Psoas muscle (tissue), 8 donors: ENCODE measurements around the gene ONECUT3. TPM values are rescaled to one million over a fixed set of nuclear protein-coding genes. Genes with fewer than 3 reads are reported as not detected.

Experiments
- ATAC-seq, 4 donors: fragments of 200-7000 bp; cut with Tn5 transposase; one replicate each; pipeline ENCODE4 v1.9.1; 2020; ENCODE audit warnings: moderate library complexity in 3 of 4, mild to moderate bottlenecking in 2 of 4
- DNase-seq, 2 donors: peaks; one replicate each; pipeline ENCODE4 v3.0.0-alpha.2; 2020
- H3K27ac ChIP-seq: fragments of 200-600 bp; one replicate; pipeline ENCODE4 v1.8.0; 2022
- H3K27me3 ChIP-seq, 3 donors: fragments of 200-600 bp in 1 of 3; one replicate each; pipeline versions ENCODE4 v1.6.1 to v1.8.0; 2013 to 2022; ENCODE audit warnings: low read length in 2 of 3, mild to moderate bottlenecking in 2 of 3, moderate library complexity in 1 of 3; ENCODE audit not compliant: insufficient read depth in 3 of 3
- H3K36me3 ChIP-seq, 2 donors: fragments of 200-600 bp in 1 of 2; one replicate each; pipeline versions ENCODE4 v1.6.1 to v1.8.0; 2013 to 2022; ENCODE audit warnings: low read depth in 1 of 2, mild to moderate bottlenecking in 1 of 2, moderate library complexity in 1 of 2; ENCODE audit not compliant: insufficient read depth in 1 of 2
- H3K4me1 ChIP-seq: fragments of 200-600 bp; one replicate; pipeline ENCODE4 v1.8.0; 2022
- H3K4me3 ChIP-seq: fragments of 200-600 bp; one replicate; pipeline ENCODE4 v1.8.0; 2022; ENCODE audit warnings: mild to moderate bottlenecking
- H3K9me3 ChIP-seq: fragments of 200-600 bp; one replicate; pipeline ENCODE4 v1.8.0; 2022
- WGBS, 3 donors: extraction: QIAGEN DNeasy Blood & Tissue Kit; methylation state at CpG; one replicate each; pipeline versions ENCODE4 v1.1.6 to v1.1.7; 2013; 5-methylcytosine and 5-hydroxymethylcytosine counted together
- intact Hi-C, 2 donors: fragments of 100-400 bp; cut with DNase I; formaldehyde crosslinking; loops; one replicate each; pipeline versions ENCODE4 v1.11.0 to v1.14.2; 2022
- polyA plus RNA-seq, 3 donors: library from polyadenylated mRNA; stranded (reverse); fragments of 200-250 nt; gene quantifications; one replicate each; pipeline ENCODE4 v1.2.3, GENCODE V29; 2013
- total RNA-seq, 4 donors: library from RNA; stranded (reverse); fragmentation: NEBNext Ultra II Directional in 2 of 4; extraction: Animal tissue kit (Norgen Biotek cat#: 25700) in 2 of 4; gene quantifications; one replicate each; pipeline versions ENCODE4 v1.2.1 to v1.2.4, GENCODE V29; 2021 to 2023
- TF ChIP-seq, protein P1 (sequence below): fragments of 200-600 bp; IDR thresholded peaks from one replicate; pipeline ENCODE4 v1.8.0; 2022; ENCODE audit warnings: antibody characterized with exemption
- donor health status: healthy with polysubstance abuse.
- donor health status: DM: no; HTN: no; CAD: no; lungs with moderate emphysema.
- donor health status: Bipolar disorder and iron deficiency.
- donor health status: healthy.
- donor health status: DM: yes; HTN: yes; CAD: no.
- donor health status: DM: no; HTN: no; CAD: no.
- donor health status: DM: no; HTN: no; CAD: no.
- donor health status: DM: yes; HTN: yes; CAD: no.

Gene ONECUT3
- total and polyA plus RNA-seq, 7 donors: not detected

DNA sequence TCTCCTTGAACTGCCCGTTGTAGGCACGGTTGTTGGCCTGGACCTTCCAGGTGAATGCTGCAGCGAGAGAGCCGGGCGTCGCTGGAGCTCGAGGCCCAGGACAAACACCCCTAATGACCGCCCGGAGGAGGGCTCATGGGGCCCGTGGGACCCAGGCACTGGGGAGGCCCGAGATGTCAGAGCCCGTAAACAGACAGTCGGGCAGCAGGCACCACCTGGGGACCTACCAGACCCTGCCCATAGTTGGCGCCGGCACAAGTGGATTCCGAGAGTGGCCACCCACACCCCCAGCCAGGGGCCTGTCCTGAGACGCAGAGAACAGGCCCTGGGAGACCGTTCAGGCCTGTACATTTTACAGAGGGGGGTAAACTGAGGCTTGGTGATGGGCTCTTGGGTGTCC is 56.4 kb downstream of the ONECUT3 start:
- WGBS, 3 donors: 74 to 79% (median 75%) methylated on average over 18 of the region's 18 CpGs
- intact Hi-C loops: no loop called here
- Histone ChIP-seq H3K27ac (no peak overlapping the region), H3K36me3 (peaks cover 0 to 2% of the 10 kb centered on the region in 2 donors), H3K4me3 (no peak overlapping the region), H3K4me1 (peaks cover 5% of the 10 kb centered on the region), H3K9me3 (no peaks in the 10 kb centered on the region), H3K27me3 (no peaks in the 10 kb centered on the region)
- DNase-seq (no peak), ATAC-seq (no peak)
- TF ChIP-seq, protein P1, sequence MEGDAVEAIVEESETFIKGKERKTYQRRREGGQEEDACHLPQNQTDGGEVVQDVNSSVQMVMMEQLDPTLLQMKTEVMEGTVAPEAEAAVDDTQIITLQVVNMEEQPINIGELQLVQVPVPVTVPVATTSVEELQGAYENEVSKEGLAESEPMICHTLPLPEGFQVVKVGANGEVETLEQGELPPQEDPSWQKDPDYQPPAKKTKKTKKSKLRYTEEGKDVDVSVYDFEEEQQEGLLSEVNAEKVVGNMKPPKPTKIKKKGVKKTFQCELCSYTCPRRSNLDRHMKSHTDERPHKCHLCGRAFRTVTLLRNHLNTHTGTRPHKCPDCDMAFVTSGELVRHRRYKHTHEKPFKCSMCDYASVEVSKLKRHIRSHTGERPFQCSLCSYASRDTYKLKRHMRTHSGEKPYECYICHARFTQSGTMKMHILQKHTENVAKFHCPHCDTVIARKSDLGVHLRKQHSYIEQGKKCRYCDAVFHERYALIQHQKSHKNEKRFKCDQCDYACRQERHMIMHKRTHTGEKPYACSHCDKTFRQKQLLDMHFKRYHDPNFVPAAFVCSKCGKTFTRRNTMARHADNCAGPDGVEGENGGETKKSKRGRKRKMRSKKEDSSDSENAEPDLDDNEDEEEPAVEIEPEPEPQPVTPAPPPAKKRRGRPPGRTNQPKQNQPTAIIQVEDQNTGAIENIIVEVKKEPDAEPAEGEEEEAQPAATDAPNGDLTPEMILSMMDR: no peak

DNA sequence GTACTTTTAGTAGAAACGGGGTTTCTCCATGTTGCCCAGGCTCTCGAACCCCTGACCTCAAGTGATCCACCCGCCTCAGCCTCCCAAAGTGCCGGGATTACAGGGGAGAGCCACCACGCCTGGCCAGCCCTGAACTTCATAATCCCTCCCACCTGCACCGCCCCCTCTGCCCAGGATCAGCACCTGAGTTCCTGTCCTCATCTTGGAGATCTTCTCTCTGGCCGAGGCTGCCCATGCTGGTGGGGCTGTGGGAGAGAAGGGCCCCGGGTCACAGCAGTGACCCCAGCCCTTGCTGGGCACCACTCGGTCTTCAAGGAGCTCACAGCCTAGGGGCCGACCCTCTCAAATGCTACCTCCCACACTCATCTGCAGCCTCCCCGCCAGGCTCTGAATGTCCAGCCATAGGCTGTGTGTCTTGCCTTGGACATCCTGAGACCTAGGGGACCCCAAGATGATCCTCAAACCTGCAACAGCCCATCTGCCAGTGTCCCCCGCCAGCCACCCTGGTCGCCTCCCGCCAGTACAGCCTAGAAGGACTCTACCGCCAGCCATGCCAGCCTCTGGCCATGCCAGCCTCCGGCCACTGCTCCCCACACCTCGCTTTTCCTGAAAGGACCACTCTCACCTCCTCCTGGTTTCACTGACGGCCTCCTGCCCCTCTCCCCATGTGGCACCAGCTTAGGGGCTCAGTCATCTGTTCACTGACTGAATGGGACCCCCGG is 57.3 kb downstream of the ONECUT3 start:
- no peak for ATAC-seq
- H3K4me3 ChIP-seq: no peak overlapping the region
- H3K27me3 ChIP-seq: no peaks in the 10 kb centered on the region
- peaks cover 5% of the 10 kb centered on the region for H3K4me1 ChIP-seq
- DNase-seq: no peak
- TF ChIP-seq, protein P1: no peak
- intact Hi-C loops: no loop called here
- peaks cover 0 to 11% of the 10 kb centered on the region in 2 donors for H3K36me3 ChIP-seq
- H3K9me3 ChIP-seq: no peaks in the 10 kb centered on the region
- WGBS, 3 donors: 83 to 84% (median 84%) methylated on average over 18 to 19 of the region's 19 CpGs
- no peak overlapping the region for H3K27ac ChIP-seq

DNA sequence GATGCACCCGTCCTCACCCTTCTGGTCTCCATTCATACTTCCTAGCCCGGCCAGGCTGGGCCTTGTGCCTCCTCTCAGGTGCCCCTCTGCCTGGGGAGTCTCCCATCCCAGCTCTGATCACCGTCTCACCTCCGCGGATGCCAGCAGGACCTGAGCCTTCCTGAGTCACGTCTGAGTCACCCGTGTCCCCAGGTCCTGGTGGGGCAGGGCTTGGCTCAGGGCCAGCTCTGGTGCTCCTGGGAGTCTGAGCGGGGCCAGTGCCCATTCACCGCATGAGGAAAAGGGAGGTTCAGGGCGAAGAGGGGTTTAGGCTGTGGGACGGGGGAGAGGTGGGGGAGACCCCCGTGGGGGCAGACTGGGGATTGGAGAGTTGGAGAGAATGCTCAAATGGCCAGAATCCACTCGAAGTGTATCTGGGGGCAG is 58.2 kb downstream of the ONECUT3 start:
- Histone ChIP-seq H3K4me3 (peak overlapping the region; percentile 64), H3K9me3 (no peaks in the 10 kb centered on the region), H3K27me3 (no peaks in the 10 kb centered on the region), H3K36me3 (peaks cover 3 to 20% of the 10 kb centered on the region in 2 donors), H3K4me1 (peaks cover 5% of the 10 kb centered on the region), H3K27ac (no peak overlapping the region)
- 12 to 22% (median 19%) methylated on average over 12 to 13 of the region's 13 CpGs for WGBS, 3 donors
- DNase-seq (peak; percentile 76 to 86), ATAC-seq (peak; percentile 38 to 69 (median 56))
- TF ChIP-seq, protein P1: no peak
- intact Hi-C loops: no loop called here

DNA sequence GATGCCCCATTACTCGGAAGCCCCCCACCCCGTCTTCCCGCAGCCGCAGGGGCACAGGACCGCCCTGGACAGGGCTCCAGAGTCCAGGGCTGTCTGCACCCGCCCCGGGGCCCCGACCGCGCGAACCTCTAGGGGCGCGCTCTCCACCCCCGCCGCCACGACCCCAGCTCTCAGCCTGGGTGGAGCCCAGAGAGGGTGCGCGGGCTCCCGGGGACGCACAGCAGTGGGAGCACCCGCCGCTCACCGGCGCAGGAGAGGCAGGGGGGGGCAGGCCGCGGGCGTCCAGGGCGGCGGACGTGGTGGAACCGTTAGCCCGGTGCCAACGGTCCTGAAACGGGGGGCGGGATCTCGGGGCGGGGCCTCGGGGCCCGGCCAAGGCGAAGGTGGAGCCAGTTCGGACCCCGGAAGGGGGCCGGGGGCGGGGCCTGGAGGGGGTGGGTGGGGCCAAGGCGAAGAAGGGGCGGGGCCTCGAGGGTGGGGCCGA is 58.7 kb downstream of the ONECUT3 start, which contains the start of gene ATP8B3:
Gene ATP8B3 (minus strand): TSS at position 335 of the 484 bp plus-strand sequence. CDS start 540 bp downstream, outside the sequence.
- intact Hi-C loops: no loop called here
- Histone ChIP-seq H3K27me3 (no peaks in the 10 kb centered on the region), H3K4me3 (peak within 1 kb of the TSS; percentile 64), H3K4me1 (peaks cover 5% of the 10 kb centered on the region), H3K27ac (no peak within 1 kb of the TSS), H3K36me3 (peaks cover 3 to 25% of the 10 kb centered on the region in 2 donors), H3K9me3 (no peaks in the 10 kb centered on the region)
- TF ChIP-seq, protein P1: no peak
- DNase-seq (no peak), ATAC-seq (peak; percentile 21 to 41 (median 30))
- whole genome bisulfite sequencing, 3 donors: 3 to 5% (median 4%) methylated on average over 23 to 48 of the region's 48 CpGs
